Keratinocyte (primary cell): Measurements from ENCODE around the gene ADARB2. TPM values are rescaled to one million over a fixed set of nuclear protein-coding genes. Genes with fewer than 3 reads are reported as not detected.

Experiments used
- DNase-seq: peaks from one replicate; pipeline ENCODE4 v3.0.0-alpha.2; 2011; ENCODE audit warnings: low read depth, missing footprints, low spot score
- FAIRE-seq: peaks from 2 replicates; lab custom pipeline; 2011; peaks lifted over from hg19 to GRCh38; lab: Jason Lieb, UNC
- H2AFZ ChIP-seq: 2 replicates; pipeline ENCODE4 v1.6.0; 2012; ENCODE audit warnings: low read length, control low read depth, inconsistent platforms; ENCODE audit not compliant: control insufficient read depth
- H3K27ac ChIP-seq: 2 replicates; pipeline ENCODE4 v1.5.1; 2011; ENCODE audit warnings: low read length; ENCODE audit not compliant: control insufficient read depth, insufficient read depth
- H3K27me3 ChIP-seq: 3 replicates; pipeline ENCODE4 v1.6.0; 2011; ENCODE audit warnings: low read length; ENCODE audit not compliant: control insufficient read depth, insufficient read depth; ENCODE audit errors: extremely low read depth
- H3K36me3 ChIP-seq, 2 experiments: 2 replicates in 1 of 2; 3 replicates in 1 of 2; pipeline ENCODE4 v1.5.1; 2011; ENCODE audit warnings: low read length in 2 of 2, mild to moderate bottlenecking in 1 of 2; ENCODE audit not compliant: control insufficient read depth in 2 of 2, insufficient read depth in 2 of 2; ENCODE audit errors: extremely low read depth in 1 of 2
- H3K4me1 ChIP-seq: 3 replicates; pipeline ENCODE4 v1.5.1; 2011; ENCODE audit warnings: low read length; ENCODE audit not compliant: control insufficient read depth, insufficient read depth; ENCODE audit errors: extremely low read depth
- H3K4me2 ChIP-seq: 3 replicates; pipeline ENCODE4 v1.6.0; 2011; ENCODE audit warnings: low read depth, low read length; ENCODE audit not compliant: control insufficient read depth, insufficient read depth; ENCODE audit errors: extremely low read depth
- H3K4me3 ChIP-seq, 3 experiments: fragments of 200-600 bp in 1 of 3; sonication (generic) in 1 of 3; 2 replicates in 2 of 3; 3 replicates in 1 of 3; pipeline ENCODE4 v1.5.1; 2011 to 2016; ENCODE audit warnings: low read length in 3 of 3, mild to moderate bottlenecking in 3 of 3, control low read depth in 2 of 3, inconsistent platforms in 1 of 3, low read depth in 1 of 3, mixed read lengths in 1 of 3, mixed run types in 1 of 3, moderate library complexity in 1 of 3; ENCODE audit not compliant: control insufficient read depth in 2 of 3, insufficient read depth in 2 of 3; ENCODE audit errors: extremely low read depth in 1 of 3
- H3K79me2 ChIP-seq: 2 replicates; pipeline ENCODE4 v1.6.0; 2012; ENCODE audit warnings: low read length; ENCODE audit not compliant: control insufficient read depth, insufficient read depth
- H3K9ac ChIP-seq: 3 replicates; pipeline ENCODE4 v1.6.0; 2011; ENCODE audit warnings: low read length; ENCODE audit not compliant: control insufficient read depth, insufficient read depth; ENCODE audit errors: extremely low read depth
- H3K9me1 ChIP-seq: 3 replicates; pipeline ENCODE4 v1.6.0; 2011; ENCODE audit warnings: low read length; ENCODE audit not compliant: control insufficient read depth, insufficient read depth; ENCODE audit errors: extremely low read depth
- H3K9me3 ChIP-seq: 2 replicates; pipeline ENCODE4 v1.5.1; 2012; ENCODE audit warnings: low read depth, low read length; ENCODE audit not compliant: control insufficient read depth
- H4K20me1 ChIP-seq: 3 replicates; pipeline ENCODE4 v1.6.0; 2011; ENCODE audit warnings: low read length; ENCODE audit not compliant: control insufficient read depth, insufficient read depth; ENCODE audit errors: extremely low read depth
- EZH2 ChIP-seq: IDR thresholded peaks from one replicate; pipeline ENCODE4 v1.6.1; 2012; ENCODE audit warnings: inconsistent platforms, mild to moderate bottlenecking, low read length, moderate library complexity
- dilution Hi-C: fragments of 300-500 bp; cut with MboI; formaldehyde crosslinking; loops from one replicate; pipeline ENCODE4 v1.7.0; 2020; ENCODE audit warnings: low sequenced_read_pairs; ENCODE audit not compliant: extremely low pct_ligation_motif_present
- polyA plus RNA-seq, 5 experiments: library from polyadenylated mRNA; depleted of rRNA in 3 of 5; stranded (reverse) in 3 of 5; stranded (forward) in 1 of 5; unstranded in 1 of 5; fragments of >200 nt; gene quantifications; 1 replicate in 1 of 5; 2 replicates in 3 of 5; 3 replicates in 1 of 5; pipeline versions ENCODE4 v1.2.1 to v1.2.3, GENCODE V29; 2011 to 2012; ENCODE audit warnings: missing spikeins in 2 of 5, low read depth in 1 of 5, low replicate concordance in 1 of 5
- TF ChIP-seq, protein P1 (sequence below), 3 experiments: IDR thresholded peaks in 1 of 3; conservative IDR thresholded peaks in 1 of 3; optimal IDR thresholded peaks in 1 of 3; 2 replicates in 2 of 3; 3 replicates in 1 of 3; pipeline versions ENCODE3 to v1.5.1; 2011; ENCODE audit warnings: low read length in 3 of 3, mild to moderate bottlenecking in 3 of 3, moderate library complexity in 2 of 3, control low read depth in 1 of 3, inconsistent platforms in 1 of 3; ENCODE audit not compliant: insufficient read depth in 2 of 3; ENCODE audit errors: extremely low read depth in 1 of 3

The ADARB2 gene
- polyA plus RNA-seq, 1 donor (not counting 4 experiments of a cell fraction or from before 2014, with no cell fraction given), result not detected

DNA sequence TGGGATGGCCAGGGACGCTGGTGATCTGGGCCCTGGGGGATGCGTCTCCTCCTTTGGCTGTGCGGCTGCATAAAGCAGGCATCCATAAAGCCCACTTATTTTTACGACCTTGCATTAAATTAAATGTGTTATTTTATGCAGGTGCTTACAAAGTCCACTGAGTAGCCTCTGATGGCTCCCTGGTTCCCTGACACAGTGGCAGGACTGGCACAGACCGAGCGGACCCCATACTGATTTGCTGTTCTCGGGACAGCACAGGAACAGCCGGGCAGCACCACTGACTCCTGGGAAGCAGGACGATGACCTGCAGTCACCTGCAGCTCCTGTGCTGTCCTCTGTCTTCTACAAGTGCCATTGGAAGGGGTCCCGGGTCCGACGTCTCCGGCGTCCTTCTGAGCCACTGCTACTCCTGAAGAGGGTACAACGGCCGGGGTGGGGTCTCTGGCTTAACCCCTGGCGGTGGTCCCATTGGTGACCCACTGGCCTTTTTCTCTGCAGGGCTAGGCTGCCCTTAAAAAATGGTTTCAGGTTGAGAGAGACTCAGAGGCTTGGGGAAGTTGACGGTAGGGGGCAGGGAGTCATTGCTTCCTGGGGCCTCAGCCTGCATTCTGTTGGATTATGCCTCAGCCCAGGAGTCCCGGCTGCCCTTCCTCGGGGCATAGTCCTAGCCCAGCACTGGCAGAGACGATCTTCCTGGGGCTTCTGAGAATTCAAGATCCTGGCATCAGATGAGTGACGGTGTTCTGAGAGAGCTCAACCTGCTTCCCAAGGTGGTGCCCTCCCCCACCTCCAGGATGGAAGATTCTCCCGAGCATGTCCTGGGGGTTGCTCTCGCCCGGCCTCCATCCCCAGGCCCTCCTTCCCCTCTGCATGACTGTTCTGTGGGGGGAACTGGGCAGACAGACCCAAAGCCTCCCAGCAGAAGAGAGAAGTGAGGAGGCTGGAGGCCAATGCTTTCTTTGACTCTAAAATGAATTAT, 330.1 kb downstream of the ADARB2 start:
- no peak overlapping the region for H2AFZ ChIP-seq
- peaks cover 3% of the 10 kb centered on the region for H3K9me3 ChIP-seq
- H3K36me3 ChIP-seq, result no peaks in the 10 kb centered on the region
- no peaks in the 10 kb centered on the region for H3K79me2 ChIP-seq
- TF ChIP-seq, protein P1, sequence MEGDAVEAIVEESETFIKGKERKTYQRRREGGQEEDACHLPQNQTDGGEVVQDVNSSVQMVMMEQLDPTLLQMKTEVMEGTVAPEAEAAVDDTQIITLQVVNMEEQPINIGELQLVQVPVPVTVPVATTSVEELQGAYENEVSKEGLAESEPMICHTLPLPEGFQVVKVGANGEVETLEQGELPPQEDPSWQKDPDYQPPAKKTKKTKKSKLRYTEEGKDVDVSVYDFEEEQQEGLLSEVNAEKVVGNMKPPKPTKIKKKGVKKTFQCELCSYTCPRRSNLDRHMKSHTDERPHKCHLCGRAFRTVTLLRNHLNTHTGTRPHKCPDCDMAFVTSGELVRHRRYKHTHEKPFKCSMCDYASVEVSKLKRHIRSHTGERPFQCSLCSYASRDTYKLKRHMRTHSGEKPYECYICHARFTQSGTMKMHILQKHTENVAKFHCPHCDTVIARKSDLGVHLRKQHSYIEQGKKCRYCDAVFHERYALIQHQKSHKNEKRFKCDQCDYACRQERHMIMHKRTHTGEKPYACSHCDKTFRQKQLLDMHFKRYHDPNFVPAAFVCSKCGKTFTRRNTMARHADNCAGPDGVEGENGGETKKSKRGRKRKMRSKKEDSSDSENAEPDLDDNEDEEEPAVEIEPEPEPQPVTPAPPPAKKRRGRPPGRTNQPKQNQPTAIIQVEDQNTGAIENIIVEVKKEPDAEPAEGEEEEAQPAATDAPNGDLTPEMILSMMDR (optimal IDR thresholded peaks at IDR 0.05 in 1 of 3, IDR thresholded peaks at IDR 0.05 in 1 of 3, conservative IDR thresholded peaks at IDR 0.05 in 1 of 3; ENCODE audit: extremely low read depth in 1 of 3, insufficient read depth in 2 of 3, low read length in 3 of 3), result no peak
- no peak for TF ChIP-seq EZH2
- no peaks in the 10 kb centered on the region for H3K27me3 ChIP-seq
- no peak overlapping the region for H3K9ac ChIP-seq
- H3K4me2 ChIP-seq, result no peak overlapping the region
- FAIRE-seq, result no peak
- DNase-seq, result no peak
- H3K4me3 ChIP-seq, result no peak overlapping the region
- dilution Hi-C loops, result no loop called here
- no peaks in the 10 kb centered on the region for H4K20me1 ChIP-seq
- no peaks in the 10 kb centered on the region for H3K9me1 ChIP-seq
- no peaks in the 10 kb centered on the region for H3K4me1 ChIP-seq
- no peak overlapping the region for H3K27ac ChIP-seq

DNA sequence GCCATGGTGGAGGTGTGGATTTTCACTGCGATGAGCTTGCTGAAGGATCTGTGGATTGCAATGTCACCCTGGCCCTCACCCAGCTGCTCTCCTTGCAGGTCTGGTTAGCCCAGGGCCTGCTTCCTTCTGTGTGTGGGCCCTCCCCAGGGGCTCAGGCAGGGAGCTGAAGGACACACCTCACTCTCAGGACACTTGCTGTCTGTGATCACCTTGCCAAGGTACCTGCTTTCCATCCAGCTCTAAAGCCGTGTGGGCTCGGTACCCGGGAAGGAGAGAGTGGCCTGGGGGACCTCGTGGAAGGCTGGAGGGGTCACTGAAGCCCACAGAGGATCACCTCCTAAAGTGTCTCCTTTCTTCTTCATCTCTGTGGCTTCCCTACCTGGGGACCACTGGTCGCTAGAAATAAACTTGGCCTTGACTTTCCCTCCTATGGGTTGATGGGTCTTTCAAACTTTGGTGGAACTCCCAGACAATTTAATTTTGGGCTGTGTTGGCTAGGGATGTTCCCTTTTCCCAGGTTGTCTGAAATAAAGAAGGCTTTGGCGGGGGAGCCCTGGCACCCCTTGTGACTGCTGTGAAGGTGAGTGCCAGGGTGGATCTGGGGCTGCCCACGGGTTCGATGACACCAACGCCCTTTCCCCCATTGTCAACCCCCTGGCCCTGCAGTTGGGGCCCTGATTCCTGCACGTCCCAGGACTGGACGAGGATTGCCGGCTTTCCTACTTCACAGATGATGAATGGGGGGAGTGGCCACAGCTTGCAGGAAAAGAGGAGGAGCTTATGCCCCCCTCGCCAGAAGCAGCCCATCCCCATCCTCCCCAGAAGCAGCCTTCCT, 331.0 kb downstream of the ADARB2 start:
- H3K27ac ChIP-seq, result no peak overlapping the region
- no peaks in the 10 kb centered on the region for H3K27me3 ChIP-seq
- dilution Hi-C loops, result no loop called here

More for the DNA sequence above, 331.0 kb downstream of the ADARB2 start:
- TF ChIP-seq EZH2, result no peak
- TF ChIP-seq, protein P1 (optimal IDR thresholded peaks at IDR 0.05 in 1 of 3, IDR thresholded peaks at IDR 0.05 in 1 of 3, conservative IDR thresholded peaks at IDR 0.05 in 1 of 3; ENCODE audit: extremely low read depth in 1 of 3, insufficient read depth in 2 of 3, low read length in 3 of 3), result no peak
- no peak overlapping the region for H3K4me3 ChIP-seq
- no peaks in the 10 kb centered on the region for H3K79me2 ChIP-seq
- no peaks in the 10 kb centered on the region for H3K36me3 ChIP-seq
- no peaks in the 10 kb centered on the region for H3K9me1 ChIP-seq
- FAIRE-seq (no peak), DNase-seq (no peak)
- H4K20me1 ChIP-seq, result no peaks in the 10 kb centered on the region
- no peak overlapping the region for H3K4me2 ChIP-seq
- no peak overlapping the region for H3K9ac ChIP-seq
- H3K4me1 ChIP-seq, result no peaks in the 10 kb centered on the region
- peaks cover 2% of the 10 kb centered on the region for H3K9me3 ChIP-seq
- no peak overlapping the region for H2AFZ ChIP-seq
